Natural killer cell (primary cell): ENCODE results near the gene PLXDC1. TPM values are rescaled to one million over a fixed set of nuclear protein-coding genes. Genes with fewer than 3 reads are reported as not detected.

Experiments
- ATAC-seq, 3 donors: fragments of 150-1000 bp in 2 of 3; fragments of 200-7000 bp in 1 of 3; cut with Tn5 transposase; 1 replicate in 1 of 3; 2 replicates in 2 of 3; pipeline ENCODE4 v1.10.0; 2021; ENCODE audit warnings: mild to moderate bottlenecking in 2 of 3, moderate library complexity in 2 of 3
- DNase-seq, 2 donors: peaks; one replicate each; pipeline versions ENCODE4 v3.0.0 to v3.0.0-alpha.2; 2013 to 2021; ENCODE audit warnings: mixed read lengths in 1 of 2
- H3K27ac ChIP-seq: one replicate; pipeline ENCODE4 v1.5.1; 2013; ENCODE audit warnings: mild to moderate bottlenecking, low read length
- H3K27me3 ChIP-seq: one replicate; pipeline ENCODE4 v1.6.1; 2013; ENCODE audit warnings: low read length; ENCODE audit not compliant: control insufficient read depth, insufficient read depth
- H3K36me3 ChIP-seq: one replicate; pipeline ENCODE4 v1.6.1; 2013; ENCODE audit warnings: low read length; ENCODE audit not compliant: control insufficient read depth, insufficient read depth
- H3K4me1 ChIP-seq: one replicate; pipeline ENCODE4 v1.6.1; 2013; ENCODE audit warnings: low read length; ENCODE audit not compliant: control insufficient read depth, insufficient read depth
- H3K4me3 ChIP-seq: one replicate; pipeline ENCODE4 v1.5.1; 2013; ENCODE audit warnings: low read length
- H3K9me3 ChIP-seq: one replicate; pipeline ENCODE4 v1.6.1; 2013; ENCODE audit warnings: low read length; ENCODE audit not compliant: control insufficient read depth, insufficient read depth
- H3K27ac Mint-ChIP-seq, 2 donors: one replicate each; pipeline ENCODE4 v1.8.0; 2022; ENCODE audit warnings: mild to moderate bottlenecking in 2 of 2, mixed read lengths in 2 of 2, moderate library complexity in 1 of 2
- H3K27me3 Mint-ChIP-seq, 2 donors: one replicate each; pipeline ENCODE4 v1.8.0; 2022; ENCODE audit warnings: low read depth in 2 of 2, mixed read lengths in 2 of 2
- H3K36me3 Mint-ChIP-seq: one replicate; pipeline ENCODE4 v1.8.0; 2022; ENCODE audit warnings: mixed read lengths
- H3K4me1 Mint-ChIP-seq, 2 donors: one replicate each; pipeline ENCODE4 v1.8.0; 2022; ENCODE audit warnings: mixed read lengths in 2 of 2
- H3K4me3 Mint-ChIP-seq: one replicate; pipeline ENCODE4 v1.8.0; 2022; ENCODE audit warnings: mild to moderate bottlenecking, moderate library complexity, mixed read lengths
- H3K9me3 Mint-ChIP-seq, 2 donors: one replicate each; pipeline ENCODE4 v1.8.0; 2022; ENCODE audit warnings: mixed read lengths in 2 of 2
- WGBS: methylation state at CpG from one replicate; pipeline ENCODE4 v1.1.7; 2013; ENCODE audit warnings: missing lambda C conversion rate; ENCODE audit not compliant: insufficient coverage; 5-methylcytosine and 5-hydroxymethylcytosine counted together
- intact Hi-C: fragments of 100-400 bp; cut with micrococcal nuclease; formaldehyde crosslinking; loops from one replicate; pipeline ENCODE4 v1.14.2; 2022
- total RNA-seq, 4 donors: library from RNA; stranded (reverse); fragments of 120-200 nt in 1 of 4; gene quantifications; one replicate each; pipeline versions ENCODE4 v1.2.3 to v1.2.4, GENCODE V29; 2013 to 2022
- TF ChIP-seq, protein P1 (sequence below): fragments of 200-600 bp; IDR thresholded peaks from one replicate; pipeline ENCODE4 v1.8.0; 2022; ENCODE audit warnings: antibody characterized with exemption

The PLXDC1 gene
- total RNA-seq, 3 donors from 2014 or later (not counting 1 experiment from before 2014, with no cell fraction given) = 5.7 to 53.6 (median 15.9) TPM

DNA sequence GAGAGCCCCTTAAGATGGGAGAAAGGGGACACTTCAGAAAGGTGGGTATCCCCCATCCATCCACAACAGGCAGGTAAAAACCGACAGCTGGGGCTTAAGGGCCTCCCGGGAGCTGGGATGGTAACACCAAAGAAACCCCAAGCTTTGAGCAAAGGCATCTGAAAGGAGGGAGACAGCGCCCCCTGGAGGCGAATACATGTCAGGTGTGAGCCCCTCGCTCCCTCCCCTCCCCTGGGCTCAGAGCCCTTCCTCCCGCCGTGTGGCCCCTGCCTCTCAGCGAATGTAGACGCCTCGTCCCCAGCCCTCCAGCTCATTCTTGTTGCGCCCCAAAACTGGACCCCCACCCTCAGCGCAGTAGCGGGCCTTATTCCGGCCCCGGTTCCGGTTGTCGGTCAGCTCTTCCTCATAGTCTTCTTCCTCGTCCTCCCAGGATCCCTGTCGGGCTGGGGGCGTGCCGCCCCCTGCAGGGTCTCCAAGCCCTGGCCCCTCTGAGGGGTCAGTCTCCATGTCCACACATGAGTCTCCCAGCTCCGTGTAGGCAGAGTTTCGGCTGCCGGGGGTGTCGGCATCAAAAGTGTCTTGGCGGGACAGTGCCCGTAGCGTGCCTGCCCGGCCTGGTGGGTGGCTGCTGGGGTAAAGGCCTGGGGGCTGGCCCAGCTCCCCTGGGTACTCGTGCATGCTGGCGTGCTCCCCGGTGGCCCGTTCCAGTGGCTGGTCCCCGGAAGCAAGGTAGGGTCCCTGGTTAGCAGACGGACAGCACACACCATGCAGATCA lies 23.7 kb upstream of the PLXDC1 start:
- no peaks in the 10 kb centered on the region for H3K27me3 ChIP-seq
- TF ChIP-seq, protein P1, sequence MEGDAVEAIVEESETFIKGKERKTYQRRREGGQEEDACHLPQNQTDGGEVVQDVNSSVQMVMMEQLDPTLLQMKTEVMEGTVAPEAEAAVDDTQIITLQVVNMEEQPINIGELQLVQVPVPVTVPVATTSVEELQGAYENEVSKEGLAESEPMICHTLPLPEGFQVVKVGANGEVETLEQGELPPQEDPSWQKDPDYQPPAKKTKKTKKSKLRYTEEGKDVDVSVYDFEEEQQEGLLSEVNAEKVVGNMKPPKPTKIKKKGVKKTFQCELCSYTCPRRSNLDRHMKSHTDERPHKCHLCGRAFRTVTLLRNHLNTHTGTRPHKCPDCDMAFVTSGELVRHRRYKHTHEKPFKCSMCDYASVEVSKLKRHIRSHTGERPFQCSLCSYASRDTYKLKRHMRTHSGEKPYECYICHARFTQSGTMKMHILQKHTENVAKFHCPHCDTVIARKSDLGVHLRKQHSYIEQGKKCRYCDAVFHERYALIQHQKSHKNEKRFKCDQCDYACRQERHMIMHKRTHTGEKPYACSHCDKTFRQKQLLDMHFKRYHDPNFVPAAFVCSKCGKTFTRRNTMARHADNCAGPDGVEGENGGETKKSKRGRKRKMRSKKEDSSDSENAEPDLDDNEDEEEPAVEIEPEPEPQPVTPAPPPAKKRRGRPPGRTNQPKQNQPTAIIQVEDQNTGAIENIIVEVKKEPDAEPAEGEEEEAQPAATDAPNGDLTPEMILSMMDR = peak; percentile 92
- Mint-ChIP-seq H3K27me3 (no peaks in the 10 kb centered on the region), H3K4me3 (no peak overlapping the region), H3K9me3 (no peaks in the 10 kb centered on the region), H3K4me1 (peaks cover 0 to 15% of the 10 kb centered on the region in 2 donors), H3K27ac (no peak overlapping the region), H3K36me3 (no peaks in the 10 kb centered on the region)
- no peak overlapping the region for H3K27ac ChIP-seq
- peaks cover 26% of the 10 kb centered on the region for H3K36me3 ChIP-seq
- WGBS = 68% methylated on average over 35 of the region's 35 CpGs
- intact Hi-C loops = loop anchor here (1.0 kb wide), 2 partner anchors 106 to 192 kb away; no protein-coding TSS in a partner anchor
- ATAC-seq (peak; percentile 80 to 96 (median 94)), DNase-seq (peak; percentile 75 to 93)
- no peaks in the 10 kb centered on the region for H3K9me3 ChIP-seq
- H3K4me3 ChIP-seq = no peak overlapping the region
- peaks cover 7% of the 10 kb centered on the region for H3K4me1 ChIP-seq

DNA sequence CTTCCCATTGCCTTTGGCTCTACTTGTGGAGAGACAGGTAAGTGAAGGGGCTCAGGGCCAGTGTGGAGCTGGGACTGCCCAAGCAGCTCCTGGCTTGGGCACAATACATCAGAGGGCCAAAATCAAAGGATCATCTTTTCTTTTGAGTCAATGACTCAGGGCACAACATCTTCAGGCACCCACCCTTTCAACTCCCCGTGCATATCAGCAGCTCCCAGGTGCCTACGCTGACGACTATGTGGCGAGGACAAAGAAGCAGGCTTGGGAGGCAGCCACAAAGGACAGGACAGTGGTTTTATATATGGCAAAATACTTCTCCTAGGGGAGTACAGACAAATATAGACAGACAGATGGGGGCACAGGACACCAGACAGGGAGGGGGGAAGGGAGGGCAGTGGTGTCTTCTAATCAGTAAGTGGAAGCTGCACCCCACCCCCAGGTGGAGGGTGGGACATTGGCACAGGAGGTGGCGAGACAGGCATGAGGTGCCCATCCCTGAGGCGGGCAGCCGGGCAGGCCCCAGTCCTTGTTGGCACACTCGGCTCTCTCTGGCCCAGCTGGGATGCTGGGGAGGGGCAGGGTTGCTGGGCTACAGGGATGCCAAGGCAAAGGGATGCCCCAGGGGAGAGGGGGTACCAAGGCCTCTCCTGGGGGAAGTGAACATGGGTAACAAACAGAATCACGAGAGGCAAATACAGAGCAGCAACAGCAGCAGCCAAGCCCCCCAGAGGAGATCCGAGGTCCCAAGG lies 22.3 kb upstream of the PLXDC1 start:
- peaks cover 7% of the 10 kb centered on the region for H3K4me1 ChIP-seq
- H3K36me3 ChIP-seq = peaks cover 26% of the 10 kb centered on the region
- Mint-ChIP-seq H3K27me3 (no peaks in the 10 kb centered on the region), H3K36me3 (no peaks in the 10 kb centered on the region), H3K4me1 (peaks cover 0 to 15% of the 10 kb centered on the region in 2 donors), H3K4me3 (no peak overlapping the region), H3K27ac (peak overlapping the region in 1 of 2 donors; percentile 24), H3K9me3 (no peaks in the 10 kb centered on the region)
- no peaks in the 10 kb centered on the region for H3K27me3 ChIP-seq
- DNase-seq = no peak
- TF ChIP-seq, protein P1 = no peak
- no peak for ATAC-seq
- no peak overlapping the region for H3K27ac ChIP-seq
- WGBS = 64% methylated on average over 10 of the region's 10 CpGs
- H3K4me3 ChIP-seq = no peak overlapping the region
- intact Hi-C loops = no loop called here
- no peaks in the 10 kb centered on the region for H3K9me3 ChIP-seq

DNA sequence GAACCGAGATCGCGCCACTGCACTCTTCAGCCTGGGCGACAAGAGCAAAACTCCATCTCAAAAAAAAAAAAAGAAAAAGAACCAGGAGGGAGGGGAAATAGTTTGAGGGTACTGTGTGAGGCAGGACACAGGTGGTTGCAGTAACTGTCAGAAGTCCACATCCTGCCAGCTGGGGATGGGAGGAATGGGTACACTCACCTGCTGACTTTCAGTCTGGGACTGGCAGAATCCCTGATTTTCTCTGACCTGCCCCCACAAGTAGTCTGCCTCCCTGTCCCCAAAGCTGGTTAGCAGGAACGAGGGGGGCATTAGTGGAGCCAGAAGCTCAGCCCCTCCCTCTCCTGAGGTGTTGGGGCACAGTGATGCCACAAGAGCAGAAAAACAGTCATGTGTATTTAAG lies 21.6 kb upstream of the PLXDC1 start:
- Mint-ChIP-seq H3K4me3 (no peak overlapping the region), H3K27ac (no peak overlapping the region), H3K36me3 (no peaks in the 10 kb centered on the region), H3K9me3 (no peaks in the 10 kb centered on the region), H3K27me3 (no peaks in the 10 kb centered on the region), H3K4me1 (peaks cover 0 to 15% of the 10 kb centered on the region in 2 donors)
- Histone ChIP-seq H3K4me3 (no peak overlapping the region), H3K9me3 (no peaks in the 10 kb centered on the region), H3K27ac (no peak overlapping the region), H3K27me3 (no peaks in the 10 kb centered on the region), H3K4me1 (peaks cover 10% of the 10 kb centered on the region), H3K36me3 (peaks cover 24% of the 10 kb centered on the region)
- DNase-seq (no peak), ATAC-seq (no peak)
- 29% methylated on average over 2 of the region's 5 CpGs for WGBS
- intact Hi-C loops = no loop called here
- TF ChIP-seq, protein P1 = no peak
